ENCODE measurements around the gene LYL1.

DNA sequence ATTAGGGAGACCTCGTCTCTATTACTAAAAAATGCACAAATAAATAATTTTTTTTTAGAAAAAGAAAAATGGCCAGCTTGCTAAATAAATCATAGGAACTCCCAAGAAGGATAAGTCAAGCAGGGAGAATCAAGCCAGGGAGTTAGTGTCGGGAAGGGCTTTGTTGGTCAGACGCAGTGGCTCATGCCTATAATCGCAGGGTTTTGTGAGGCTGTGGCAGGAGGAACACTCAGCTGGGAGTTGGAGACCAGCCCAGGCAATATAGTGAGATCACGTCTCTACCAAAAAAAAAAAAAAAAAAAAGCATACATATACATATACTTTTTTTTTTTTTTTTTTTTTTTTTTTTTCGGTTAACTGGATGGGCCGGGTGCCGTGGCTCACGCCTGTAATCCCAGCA, 24.4 kb upstream of the LYL1 start:
- TF ChIP-seq, protein P1, sequence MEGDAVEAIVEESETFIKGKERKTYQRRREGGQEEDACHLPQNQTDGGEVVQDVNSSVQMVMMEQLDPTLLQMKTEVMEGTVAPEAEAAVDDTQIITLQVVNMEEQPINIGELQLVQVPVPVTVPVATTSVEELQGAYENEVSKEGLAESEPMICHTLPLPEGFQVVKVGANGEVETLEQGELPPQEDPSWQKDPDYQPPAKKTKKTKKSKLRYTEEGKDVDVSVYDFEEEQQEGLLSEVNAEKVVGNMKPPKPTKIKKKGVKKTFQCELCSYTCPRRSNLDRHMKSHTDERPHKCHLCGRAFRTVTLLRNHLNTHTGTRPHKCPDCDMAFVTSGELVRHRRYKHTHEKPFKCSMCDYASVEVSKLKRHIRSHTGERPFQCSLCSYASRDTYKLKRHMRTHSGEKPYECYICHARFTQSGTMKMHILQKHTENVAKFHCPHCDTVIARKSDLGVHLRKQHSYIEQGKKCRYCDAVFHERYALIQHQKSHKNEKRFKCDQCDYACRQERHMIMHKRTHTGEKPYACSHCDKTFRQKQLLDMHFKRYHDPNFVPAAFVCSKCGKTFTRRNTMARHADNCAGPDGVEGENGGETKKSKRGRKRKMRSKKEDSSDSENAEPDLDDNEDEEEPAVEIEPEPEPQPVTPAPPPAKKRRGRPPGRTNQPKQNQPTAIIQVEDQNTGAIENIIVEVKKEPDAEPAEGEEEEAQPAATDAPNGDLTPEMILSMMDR (IDR thresholded peaks at IDR 0.05): no peak
- TF ChIP-seq POLR2A (IDR thresholded peaks at IDR 0.05): no peak
